Putamen (tissue), 1 donor: ENCODE data around the gene DHRS4L2.
A peak's percentile ranks its signal among the peaks of the same experiment; 100 is the strongest.
"Not testable (repeated sequence)": the region's sequence is repeated elsewhere in the genome, so short reads cannot be mapped to it uniquely, and the experiment has no call there.

Experiments used
- DNase-seq: peaks from one replicate; pipeline ENCODE4 v3.0.0-alpha.2; 2016; ENCODE audit warnings: low spot score

DHRS4L2 gene

GRCh38 chr14:24018978-24019377 is 30.2 kb downstream of the DHRS4L2 start:
- not testable (repeated sequence) for DNase-seq

DNA sequence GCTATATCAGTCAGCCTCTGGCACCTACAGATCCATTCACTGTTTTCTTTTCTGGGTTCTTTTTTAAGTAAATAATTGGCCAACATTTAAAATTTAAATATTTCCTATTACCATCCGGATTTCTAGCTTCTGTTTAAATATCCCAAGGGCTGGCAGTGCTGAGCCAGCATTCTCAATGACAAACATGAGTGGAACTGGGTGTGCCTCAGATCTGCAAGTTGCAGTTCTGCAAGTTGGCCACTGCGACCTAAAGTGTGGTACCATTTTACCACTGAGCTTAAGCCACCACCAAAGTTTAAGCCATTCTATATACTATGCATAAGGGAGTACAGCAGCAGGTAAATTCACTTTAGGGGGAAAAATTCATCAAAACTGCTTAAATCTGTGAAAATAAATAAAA is 31.2 kb downstream of the DHRS4L2 start:
- DNase-seq = not testable (repeated sequence)

DNA sequence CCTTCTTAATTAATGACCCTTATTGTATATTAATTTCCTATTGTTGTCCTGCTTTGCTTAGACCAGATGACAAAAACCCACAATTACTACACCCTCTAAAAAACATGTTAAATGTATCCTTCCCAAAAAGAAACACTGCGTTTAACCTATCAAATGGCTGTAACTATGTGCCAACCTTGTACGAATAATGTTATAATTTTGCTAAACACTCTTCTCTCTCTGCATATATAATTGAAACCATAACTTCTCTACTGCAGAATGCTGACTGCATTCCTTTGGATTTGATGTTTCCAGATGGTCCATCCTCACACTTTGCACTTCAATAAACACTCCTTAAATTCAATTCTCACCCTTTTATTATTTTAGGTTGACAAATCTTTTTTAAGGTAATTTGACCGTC is 31.8 kb downstream of the DHRS4L2 start:
- DNase-seq = not testable (repeated sequence)

- not testable (repeated sequence) for DNase-seq
Observed at GRCh38 chr14:24024939-24025418, 36.2 kb downstream of the DHRS4L2 start.

DNA sequence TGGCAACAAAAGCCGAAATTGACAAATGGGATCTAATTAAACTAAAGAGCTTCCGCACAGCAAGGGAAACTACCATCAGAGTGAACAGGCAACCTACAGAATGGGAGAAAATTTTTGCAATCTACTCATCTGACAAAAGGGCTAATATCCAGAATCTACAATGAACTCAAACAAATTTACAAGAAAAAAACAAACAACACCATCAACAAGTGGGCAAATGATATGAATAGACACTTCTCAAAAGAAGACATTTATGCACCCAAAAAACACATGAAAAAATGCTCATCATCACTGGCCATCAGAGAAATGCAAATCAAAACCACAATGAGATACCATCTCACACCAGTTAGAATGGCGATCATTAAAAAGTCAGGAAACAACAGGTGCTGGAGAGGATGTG is 41.0 kb downstream of the DHRS4L2 start:
- DNase-seq = not testable (repeated sequence)

DNA sequence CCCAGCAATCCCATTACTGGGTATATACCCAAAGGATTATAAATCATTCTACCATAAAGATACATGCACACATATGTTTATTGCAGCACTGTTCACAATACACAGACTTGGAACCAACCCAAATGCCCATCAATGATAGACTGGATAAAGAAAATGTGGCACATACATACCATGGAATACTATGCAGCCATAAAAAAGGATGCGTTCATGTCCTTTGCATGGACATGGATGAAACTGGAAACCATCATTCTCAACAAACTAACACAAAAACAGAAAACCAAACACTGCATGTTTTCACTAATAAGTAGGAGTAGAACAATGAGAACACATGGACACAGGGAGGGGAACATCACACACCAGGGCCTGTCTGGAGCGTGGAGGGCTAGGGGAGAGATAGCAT is 42.6 kb downstream of the DHRS4L2 start:
- DNase-seq = not testable (repeated sequence)

- DNase-seq = peak; percentile 70
Observed at GRCh38 chr14:24032727-24033418, 44.1 kb downstream of the DHRS4L2 start.

- not testable (repeated sequence) for DNase-seq
Observed at GRCh38 chr14:24035769-24036168, 47.0 kb downstream of the DHRS4L2 start.

GRCh38 chr14:24036169-24036962 is 47.6 kb downstream of the DHRS4L2 start:
- DNase-seq = peak; percentile 84

- DNase-seq = not testable (repeated sequence)
Observed at GRCh38 chr14:24036963-24037657, 48.4 kb downstream of the DHRS4L2 start.

DNA sequence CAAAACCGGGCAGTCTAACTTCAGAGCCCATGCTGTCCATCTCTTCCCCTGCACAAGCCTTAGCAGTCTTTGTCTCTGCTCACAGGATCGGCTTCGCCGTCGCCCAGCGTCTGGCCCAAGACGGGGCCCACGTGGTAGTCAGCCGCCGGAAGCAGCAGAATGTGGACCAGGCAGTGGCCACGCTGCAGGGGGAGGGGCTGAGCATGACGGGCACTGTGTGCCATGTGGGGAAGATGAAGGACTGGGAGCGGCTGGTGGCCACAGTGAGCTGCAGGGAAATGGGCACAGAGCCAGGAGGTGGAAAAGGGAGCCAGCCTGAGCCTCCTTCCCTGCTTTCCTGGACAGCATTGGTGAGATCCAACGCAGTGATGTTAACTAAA is 48.9 kb downstream of the DHRS4L2 start:
- DNase-seq = no peak

DNA sequence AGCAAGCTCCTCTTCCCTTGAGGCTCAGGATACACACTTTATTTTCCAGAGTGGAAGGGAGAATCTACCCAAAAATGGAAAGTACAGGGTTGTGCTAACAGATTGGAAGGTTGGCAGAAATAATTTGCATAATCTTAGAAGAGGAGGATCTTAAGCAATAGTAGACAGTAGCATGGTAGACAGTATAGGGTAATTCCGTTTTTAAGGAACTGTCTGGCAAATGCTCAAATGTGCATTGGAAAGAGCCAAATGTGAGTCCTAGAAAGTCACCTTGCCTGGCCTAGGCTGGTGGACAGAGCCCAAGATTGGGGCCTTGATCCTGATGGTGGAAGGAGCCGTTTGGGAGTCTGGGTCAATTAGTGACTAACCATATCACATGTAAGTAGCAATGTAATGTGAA is 50.0 kb downstream of the DHRS4L2 start:
- no peak for DNase-seq

DNA sequence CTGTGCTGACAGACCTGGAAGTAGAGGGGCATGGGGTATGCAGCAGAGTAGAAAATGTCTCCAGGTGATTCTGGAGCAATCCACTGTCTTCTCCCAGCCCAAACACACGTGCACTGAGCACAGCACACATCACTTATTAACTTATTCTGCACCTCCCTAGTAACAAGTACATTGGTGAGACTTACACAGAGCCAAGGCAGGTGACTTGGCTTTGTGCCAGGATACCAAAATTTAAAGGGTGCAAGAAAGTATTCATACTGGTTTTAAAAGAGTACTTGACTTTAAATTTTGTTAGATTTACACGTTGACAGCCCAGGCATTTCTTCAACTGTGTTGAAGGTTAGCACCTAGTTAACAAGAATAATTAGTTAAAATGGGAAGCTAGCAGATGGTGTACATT is 52.0 kb downstream of the DHRS4L2 start:
- DNase-seq = no peak

DNA sequence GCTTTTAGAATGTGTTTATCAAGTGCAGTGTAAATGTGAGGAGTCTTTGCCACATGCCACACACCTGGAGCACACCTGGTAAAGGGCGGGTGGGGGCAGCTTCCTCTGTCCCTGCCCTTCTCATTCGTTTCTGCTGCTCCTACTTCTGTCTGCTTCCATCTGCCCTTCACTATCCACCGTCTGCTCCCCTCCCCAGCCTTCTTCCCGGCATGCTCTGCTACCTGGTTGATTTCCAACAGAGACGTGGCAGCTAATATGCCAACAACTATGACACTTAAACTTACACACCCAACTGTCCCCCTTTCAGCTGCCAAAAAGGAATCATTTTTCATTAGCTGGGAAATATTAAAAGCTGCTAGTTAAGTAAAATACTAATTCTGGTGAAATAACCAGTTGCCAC is 54.0 kb downstream of the DHRS4L2 start:
- DNase-seq = no peak

DNA sequence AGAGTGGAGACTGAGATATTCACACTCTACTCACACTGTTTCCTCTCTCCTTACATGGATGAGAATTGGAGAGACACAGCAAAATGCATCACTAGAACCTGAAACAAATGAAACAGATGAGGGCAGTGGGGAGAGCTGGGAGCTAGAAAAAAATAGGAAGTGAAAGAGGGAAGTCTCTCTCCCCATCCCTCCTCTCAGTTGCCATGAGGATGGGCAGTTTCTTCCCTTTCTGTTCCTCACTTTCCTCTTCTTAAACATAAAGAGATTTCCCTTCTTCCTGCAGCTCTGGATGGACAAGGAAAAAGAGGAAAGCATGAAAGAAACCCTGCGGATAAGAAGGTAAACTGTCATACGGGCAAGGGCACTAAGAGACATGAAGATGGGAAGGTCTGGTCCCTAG is 60.3 kb downstream of the DHRS4L2 start:
- not testable (repeated sequence) for DNase-seq

- DNase-seq = not testable (repeated sequence)
Observed at GRCh38 chr14:24050753-24051152, 62.0 kb downstream of the DHRS4L2 start.

GRCh38 chr14:24051176-24051788 is 62.6 kb downstream of the DHRS4L2 start:
- DNase-seq = peak; percentile 37

GRCh38 chr14:24051789-24052655 is 63.3 kb downstream of the DHRS4L2 start, which contains the start of gene CARMIL3:
CARMIL3 (plus strand) TSS chr14:24052009; CDS start chr14:24052154, 145 bp downstream.
- DNase-seq = peak; percentile 77

GRCh38 chr14:24052656-24053547 is 64.2 kb downstream of the DHRS4L2 start:
- no peak for DNase-seq
